Measurements from ENCODE around the gene SUPT3H. TPM values are rescaled to one million over a fixed set of nuclear protein-coding genes. Genes with fewer than 3 reads are reported as not detected.
"Not testable (repeated sequence)": the region's sequence is repeated elsewhere in the genome, so short reads cannot be mapped to it uniquely, and the experiment has no call there.

Gene SUPT3H
- polyA plus RNA-seq, 1 experiment = 8.7 TPM

DNA sequence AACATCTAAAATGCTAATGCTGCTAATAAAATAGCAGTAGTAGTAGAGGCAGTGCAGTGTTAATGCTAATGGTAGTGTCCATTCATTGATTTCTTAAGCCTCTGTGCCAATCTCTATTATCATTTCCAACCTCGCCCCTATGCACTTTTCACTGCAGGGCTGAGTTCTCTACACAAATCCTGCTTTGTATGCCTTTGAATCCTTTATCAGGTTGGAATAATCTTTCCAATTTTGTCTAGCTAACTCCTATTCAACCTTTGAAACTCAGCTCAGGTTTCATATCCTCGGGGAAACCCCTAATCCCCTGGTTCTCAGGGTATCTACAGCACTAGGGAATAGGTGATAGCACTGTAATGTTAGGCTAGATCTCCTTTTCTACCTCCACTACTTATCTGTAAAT lies 333.6 kb downstream of the SUPT3H start:
- Histone ChIP-seq H3K27ac (ENCODE audit: low read depth, low read length) (no peak overlapping the region), H3K27me3 (ENCODE audit: control insufficient read depth, insufficient read depth, low read length) (no peaks in the 10 kb centered on the region), H3K9me3 (ENCODE audit: control insufficient read depth, insufficient read depth, low read length) (no peaks in the 10 kb centered on the region), H3K4me3 (ENCODE audit: low read depth, low read length) (no peak overlapping the region)
- TF ChIP-seq CTCF (IDR thresholded peaks at IDR 0.05; ENCODE audit: low read depth, low read length) = no peak
- ChIA-PET CTCF (no interaction called here), POLR2A (no interaction called here)
- no peak for DNase-seq (ENCODE audit: low read depth, low spot score)

DNA sequence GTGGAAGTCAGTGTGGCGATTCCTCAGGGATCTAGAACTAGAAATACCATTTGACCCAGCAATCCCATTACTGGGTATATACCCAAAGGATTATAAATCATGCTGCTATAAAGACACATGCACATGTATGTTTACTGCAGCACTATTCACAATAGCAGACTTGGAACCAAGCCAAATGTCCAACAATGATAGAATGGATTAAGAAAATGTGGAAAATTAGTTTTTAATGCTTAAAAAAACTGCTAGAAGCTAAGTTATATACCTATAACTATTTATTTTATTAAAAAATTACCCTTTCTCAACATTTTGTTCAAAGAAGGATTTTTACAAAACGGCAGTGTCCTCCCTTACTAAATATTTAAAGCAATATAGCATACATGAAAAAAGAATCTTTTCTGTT lies 335.1 kb downstream of the SUPT3H start:
- POLR2A ChIA-PET = interaction anchor here (0.6 kb wide), 1 partner anchor 234 kb away, joined by 3 read pairs; no protein-coding TSS in a partner anchor

DNA sequence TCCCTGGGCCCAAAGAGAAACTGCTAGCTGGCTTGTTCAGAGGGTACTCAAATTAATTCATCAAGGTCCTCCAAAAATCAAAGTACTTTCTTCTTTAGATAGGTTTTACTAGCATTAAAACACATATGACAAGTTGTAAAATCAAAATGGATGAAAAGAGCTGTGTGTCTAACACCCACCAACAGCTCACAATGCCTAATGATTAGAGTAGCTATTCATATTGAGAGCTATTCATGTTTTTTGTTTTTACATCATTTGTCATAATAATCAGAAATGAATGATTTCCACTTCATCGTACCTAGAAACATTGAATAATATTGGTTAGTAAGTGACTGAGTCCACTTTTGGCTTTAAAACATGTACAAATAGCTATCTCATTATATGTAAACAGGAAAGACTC lies 339.5 kb downstream of the SUPT3H start:
- POLR2A ChIA-PET = no interaction called here
- CTCF ChIA-PET = no interaction called here
- no peak overlapping the region for H3K4me3 ChIP-seq (ENCODE audit: low read depth, low read length)
- no peaks in the 10 kb centered on the region for H3K9me3 ChIP-seq (ENCODE audit: control insufficient read depth, insufficient read depth, low read length)
- H3K27me3 ChIP-seq (ENCODE audit: control insufficient read depth, insufficient read depth, low read length) = no peaks in the 10 kb centered on the region
- TF ChIP-seq CTCF (IDR thresholded peaks at IDR 0.05; ENCODE audit: low read depth, low read length) = no peak
- H3K27ac ChIP-seq (ENCODE audit: low read depth, low read length) = no peak overlapping the region
- DNase-seq (ENCODE audit: low read depth, low spot score) = no peak

More for the DNA sequence above, 335.1 kb downstream of the SUPT3H start:
- DNase-seq (ENCODE audit: low read depth, low spot score); H3K9me3 ChIP-seq (ENCODE audit: control insufficient read depth, insufficient read depth, low read length); CTCF ChIA-PET; H3K27ac ChIP-seq (ENCODE audit: low read depth, low read length); H3K27me3 ChIP-seq (ENCODE audit: control insufficient read depth, insufficient read depth, low read length); H3K4me3 ChIP-seq (ENCODE audit: low read depth, low read length): not testable (repeated sequence)

- no peaks in the 10 kb centered on the region for H3K27me3 ChIP-seq (ENCODE audit: control insufficient read depth, insufficient read depth, low read length)
- ChIA-PET CTCF (no interaction called here), POLR2A (no interaction called here)
- no peaks in the 10 kb centered on the region for H3K9me3 ChIP-seq (ENCODE audit: control insufficient read depth, insufficient read depth, low read length)
- H3K4me3 ChIP-seq (ENCODE audit: low read depth, low read length) = no peak overlapping the region
- TF ChIP-seq CTCF (IDR thresholded peaks at IDR 0.05; ENCODE audit: low read depth, low read length) = no peak
- no peak for DNase-seq (ENCODE audit: low read depth, low spot score)
- no peak overlapping the region for H3K27ac ChIP-seq (ENCODE audit: low read depth, low read length)
Observed at GRCh38 chr6:45036103-45036502, 341.6 kb downstream of the SUPT3H start.

DNA sequence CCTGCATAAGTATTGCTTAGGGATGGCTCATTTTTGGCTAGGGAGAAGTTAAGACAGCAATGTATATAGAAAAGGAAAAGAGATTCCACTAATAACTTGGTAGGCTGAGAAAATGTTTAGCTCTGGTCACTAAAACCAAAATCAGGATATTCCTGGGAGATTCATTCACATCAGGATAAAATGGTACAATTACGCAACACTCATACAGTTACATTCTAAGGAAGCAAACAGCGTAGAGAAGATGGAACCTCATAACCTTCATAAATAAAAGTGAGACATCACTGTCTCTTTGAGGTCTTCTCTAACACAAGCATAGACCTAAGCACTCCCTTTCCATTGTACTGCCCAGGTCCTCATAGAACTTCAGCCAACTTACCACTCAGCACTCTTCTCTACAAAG lies 345.3 kb downstream of the SUPT3H start:
- H3K27ac ChIP-seq (ENCODE audit: low read depth, low read length) = no peak overlapping the region
- TF ChIP-seq CTCF (IDR thresholded peaks at IDR 0.05; ENCODE audit: low read depth, low read length) = no peak
- H3K27me3 ChIP-seq (ENCODE audit: control insufficient read depth, insufficient read depth, low read length) = no peaks in the 10 kb centered on the region
- no peak overlapping the region for H3K4me3 ChIP-seq (ENCODE audit: low read depth, low read length)
- no peaks in the 10 kb centered on the region for H3K9me3 ChIP-seq (ENCODE audit: control insufficient read depth, insufficient read depth, low read length)
- DNase-seq (ENCODE audit: low read depth, low spot score) = no peak
- ChIA-PET POLR2A (no interaction called here), CTCF (interaction anchor here (0.8 kb wide), 1 partner anchor 898 kb away, joined by 3 read pairs; no protein-coding TSS in a partner anchor)

- CTCF ChIA-PET = interaction anchor here (1.0 kb wide), 1 partner anchor 556 kb away, joined by 3 read pairs; no protein-coding TSS in a partner anchor
- POLR2A ChIA-PET = no interaction called here
- H3K27ac ChIP-seq (ENCODE audit: low read depth, low read length) = no peak overlapping the region
Observed at GRCh38 chr6:45031601-45032000, 346.1 kb downstream of the SUPT3H start.

More at GRCh38 chr6:45031601-45032000, 346.1 kb downstream of the SUPT3H start:
- Histone ChIP-seq H3K4me3 (ENCODE audit: low read depth, low read length) (no peak overlapping the region), H3K9me3 (ENCODE audit: control insufficient read depth, insufficient read depth, low read length) (no peaks in the 10 kb centered on the region), H3K27me3 (ENCODE audit: control insufficient read depth, insufficient read depth, low read length) (no peaks in the 10 kb centered on the region)
- DNase-seq (ENCODE audit: low read depth, low spot score) = no peak
- no peak for TF ChIP-seq CTCF (IDR thresholded peaks at IDR 0.05; ENCODE audit: low read depth, low read length)

All from AG04450 (cell line).